K562 (cell line): ENCODE results near the gene MCAT. TPM values are rescaled to one million over a fixed set of nuclear protein-coding genes. Genes with fewer than 3 reads are reported as not detected.
A peak's percentile ranks its signal among the peaks of the same experiment; 100 is the strongest.

Experiments
- DNMT1 ChIP-seq: fragments of 450-650 bp; IDR thresholded peaks from 2 replicates; pipeline ENCODE4 v1.6.1; 2016; ENCODE audit warnings: antibody characterized with exemption, mild to moderate bottlenecking
- ESRRB ChIP-seq: fragments of 250-450 bp; sonication (Bioruptor Pico); IDR thresholded peaks from 2 replicates; pipeline ENCODE4 v1.5.0; 2020; ENCODE audit warnings: mild to moderate bottlenecking, moderate library complexity, borderline replicate concordance
- ETS1 ChIP-seq: conservative IDR thresholded peaks from 2 replicates; pipeline ENCODE4 v1.6.1; 2011; ENCODE audit warnings: low read depth, mild to moderate bottlenecking, low read length; ENCODE audit not compliant: control insufficient read depth
- IRF2 ChIP-seq: sonication (generic); formaldehyde crosslinking; IDR thresholded peaks from 2 replicates; pipeline ENCODE4 v1.8.1; 2022; ENCODE audit warnings: mild to moderate bottlenecking, missing genetic modification reagents
- LEF1 ChIP-seq: fragments of 450-650 bp; IDR thresholded peaks from 2 replicates; pipeline ENCODE4 v1.6.1; 2016; ENCODE audit warnings: mild to moderate bottlenecking
- MYBL2 ChIP-seq, 2 experiments: fragments of 450-650 bp in 1 of 2; sonication (generic) in 1 of 2; formaldehyde crosslinking in 1 of 2; IDR thresholded peaks; 2 replicates each; pipeline versions ENCODE4 v1.6.1 to v1.8.1; 2017 to 2022; ENCODE audit warnings: borderline replicate concordance in 1 of 2, inconsistent platforms in 1 of 2, low read depth in 1 of 2, mild to moderate bottlenecking in 1 of 2, missing genetic modification reagents in 1 of 2, moderate library complexity in 1 of 2
- PHB2 ChIP-seq: fragments of 450-650 bp; IDR thresholded peaks from 2 replicates; pipeline ENCODE4 v1.6.1; 2017; ENCODE audit warnings: low read depth
- PURB ChIP-seq: sonication (generic); formaldehyde crosslinking; IDR thresholded peaks from 2 replicates; pipeline ENCODE4 v1.9.0; 2021; ENCODE audit warnings: low read depth, mild to moderate bottlenecking, missing genetic modification reagents
- RBM34 ChIP-seq: fragments of 200-400 bp; formaldehyde crosslinking; IDR thresholded peaks from 2 replicates; pipeline ENCODE4 v1.6.1; 2018; ENCODE audit warnings: low read length, borderline replicate concordance; ENCODE audit not compliant: insufficient read depth
- SMARCC2 ChIP-seq: fragments of 450-650 bp; IDR thresholded peaks from 2 replicates; pipeline ENCODE4 v1.6.1; 2017; ENCODE audit warnings: antibody characterized with exemption, moderate library complexity, mild to moderate bottlenecking, low read depth
- SP1 ChIP-seq: sonication (generic); formaldehyde crosslinking; IDR thresholded peaks from 2 replicates; pipeline ENCODE4 v1.8.1; 2022; ENCODE audit warnings: mild to moderate bottlenecking, missing genetic modification reagents
- TCFL5 ChIP-seq: fragments of 250-450 bp; sonication (Bioruptor Pico); conservative IDR thresholded peaks from 2 replicates; pipeline ENCODE4 v1.6.1; 2021; ENCODE audit warnings: mild to moderate bottlenecking, moderate library complexity, matching md5 sums
- TSHZ1 ChIP-seq: fragments of 250-450 bp; sonication (Bioruptor Pico); IDR thresholded peaks from 2 replicates; pipeline ENCODE4 v1.4.0; 2020; ENCODE audit warnings: mild to moderate bottlenecking, moderate library complexity
- ZBED1 ChIP-seq: IDR thresholded peaks from 2 replicates; pipeline ENCODE4 v1.6.1; 2014
- ZBTB9 ChIP-seq: fragments of 450-650 bp; formaldehyde crosslinking; IDR thresholded peaks from 2 replicates; pipeline ENCODE4 v1.4.0; 2020; ENCODE audit warnings: mild to moderate bottlenecking, moderate library complexity
- ZNF146 ChIP-seq: IDR thresholded peaks from one replicate; pipeline ENCODE4 v1.6.1; 2018; ENCODE audit warnings: missing compliant biosample characterization; ENCODE audit not compliant: unreplicated experiment
- ZNF253 ChIP-seq: fragments of 250-450 bp; sonication (Bioruptor Pico); conservative IDR thresholded peaks from 2 replicates; pipeline ENCODE4 v1.6.1; 2021; ENCODE audit warnings: mild to moderate bottlenecking
- ZNF384 ChIP-seq: IDR thresholded peaks from 2 replicates; pipeline ENCODE4 v1.6.1; 2012; ENCODE audit warnings: low read depth, low read length, improper control_type of control experiment
- ZNF398 ChIP-seq: fragments of 250-450 bp; sonication (Bioruptor Pico); IDR thresholded peaks from 2 replicates; pipeline ENCODE4 v1.8.0; 2021; ENCODE audit warnings: moderate library complexity, mild to moderate bottlenecking, inconsistent platforms
- ZNF707 ChIP-seq: fragments of 250-450 bp; sonication (Bioruptor Pico); conservative IDR thresholded peaks from 2 replicates; pipeline ENCODE4 v1.8.0; 2022; ENCODE audit warnings: inconsistent platforms, mild to moderate bottlenecking, moderate library complexity
- polyA plus RNA-seq, 8 experiments: library from polyadenylated mRNA; depleted of rRNA in 4 of 8; stranded (reverse) in 5 of 8; unstranded in 3 of 8; fragments of >200 nt; fragmentation: Nextera tagmentation in 2 of 8; fragmentation: Illumina TruSeq in 1 of 8; extraction: Ambion mirVana in 2 of 8; extraction: Trizol in 1 of 8; gene quantifications; 2 replicates each; pipeline versions ENCODE4 v1.2.1 to v1.2.3, GENCODE V29; 2011 to 2014; ENCODE audit warnings: inconsistent platforms in 1 of 8, missing spikeins in 1 of 8
- total RNA-seq, 7 experiments: library from RNA; depleted of rRNA in 6 of 7; stranded (reverse); fragments of >200 nt in 6 of 7; fragmentation: Illumina TruSeq in 2 of 7; extraction: Trizol in 2 of 7; gene quantifications; 2 replicates each; pipeline versions ENCODE4 v1.2.1 to v1.2.3, GENCODE V29; 2011 to 2021; ENCODE audit warnings: low replicate concordance in 1 of 7

MCAT gene
- total and polyA plus RNA-seq, 9 of the 15 experiments (the other 6 are each of a cell fraction or from before 2014, with no cell fraction given) = 3.3 to 27.8 (median 13.9) TPM

GRCh38 chr22:43183496-43184277, 40.5 kb upstream of the MCAT start (continued):
- TF ChIP-seq TSHZ1 (no peak), DNMT1 (no peak), PHB2 (peak; percentile 75), RBM34 (no peak), ZNF398 (no peak), ZNF146 (CRISPR knock-in tag) (no peak), TCFL5 (no peak), LEF1 (peak; percentile 80), ZNF253 (CRISPR knock-in tag) (no peak), ETS1 (peak; percentile 65; the same call in 1 of the 2 replicates), ZBTB9 (CRISPR knock-in tag) (no peak), PURB (CRISPR knock-in tag) (no peak), IRF2 (no peak), ESRRB (no peak), ZBED1 (no peak; the same call in 1 of the 2 replicates), ZNF384 (no peak), MYBL2 (IDR thresholded peaks at IDR 0.05; ENCODE audit: low read depth) (no peak), MYBL2 (CRISPR knock-in tag; IDR thresholded peaks at IDR 0.05; ENCODE audit: borderline replicate concordance) (no peak), SP1 (CRISPR knock-in tag) (0 out of 2 replicates have a peak, but pooled peaks have one; percentile 59), SMARCC2 (peak; percentile 70; the same call in 1 of the 2 replicates), ZNF707 (CRISPR knock-in tag) (no peak)
